DND-41 (cell line): ENCODE results near the gene SHQ1.

Experiments used
- ATAC-seq: fragments of 200-7000 bp; cut with Tn5 transposase; 3 replicates; pipeline ENCODE4 v1.9.1; 2021; ENCODE audit warnings: low read depth; ENCODE audit not compliant: insufficient read depth
- DNase-seq: peaks from one replicate; pipeline ENCODE4 v3.0.0-alpha.2; 2020
- H2AFZ ChIP-seq: 2 replicates; pipeline ENCODE4 v1.6.0; 2012; ENCODE audit warnings: low read depth, low read length
- H3K27ac ChIP-seq: 2 replicates; pipeline ENCODE4 v1.5.1; 2012; ENCODE audit warnings: low read length, inconsistent platforms
- H3K27me3 ChIP-seq: fragments of 200-600 bp; sonication (generic); 2 replicates; pipeline ENCODE4 v1.6.0; 2012; ENCODE audit warnings: low read length, mild to moderate bottlenecking, inconsistent platforms; ENCODE audit not compliant: insufficient read depth, poor library complexity
- H3K36me3 ChIP-seq: 2 replicates; pipeline ENCODE4 v1.5.1; 2012; ENCODE audit warnings: low read length, inconsistent platforms; ENCODE audit not compliant: insufficient read depth
- H3K4me1 ChIP-seq: 2 replicates; pipeline ENCODE4 v1.5.1; 2012; ENCODE audit warnings: mild to moderate bottlenecking, low read length; ENCODE audit not compliant: insufficient read depth
- H3K4me2 ChIP-seq: 2 replicates; pipeline ENCODE4 v1.6.0; 2012; ENCODE audit warnings: mild to moderate bottlenecking, moderate library complexity, low read length, inconsistent platforms; ENCODE audit not compliant: insufficient read depth
- H3K4me3 ChIP-seq, 2 experiments: fragments of 200-600 bp in 1 of 2; shearing (Covaris generic) in 1 of 2; 2 replicates each; pipeline ENCODE4 v1.5.1; 2012 to 2016; ENCODE audit warnings: inconsistent platforms in 2 of 2, low read length in 2 of 2, mild to moderate bottlenecking in 2 of 2, low read depth in 1 of 2, moderate library complexity in 1 of 2
- H3K79me2 ChIP-seq: 2 replicates; pipeline ENCODE4 v1.6.0; 2012; ENCODE audit warnings: low read length, inconsistent platforms; ENCODE audit not compliant: insufficient read depth
- H3K9ac ChIP-seq: 2 replicates; pipeline ENCODE4 v1.6.0; 2012; ENCODE audit warnings: low read depth, mild to moderate bottlenecking, inconsistent platforms, low read length, moderate library complexity
- H3K9me3 ChIP-seq: 2 replicates; pipeline ENCODE4 v1.5.1; 2012; ENCODE audit warnings: low read length, moderate library complexity, mild to moderate bottlenecking, inconsistent platforms; ENCODE audit not compliant: insufficient read depth, severe bottlenecking
- H4K20me1 ChIP-seq: 2 replicates; pipeline ENCODE4 v1.6.0; 2012; ENCODE audit warnings: low read length; ENCODE audit not compliant: insufficient read depth
- EZH2 ChIP-seq: IDR thresholded peaks from 3 replicates; pipeline ENCODE4 v1.6.1; 2012; ENCODE audit warnings: borderline replicate concordance, low read depth, mild to moderate bottlenecking, moderate library complexity, low read length, inconsistent platforms; ENCODE audit not compliant: severe bottlenecking
- TF ChIP-seq, protein P1 (sequence below): IDR thresholded peaks from 2 replicates; pipeline ENCODE4 v1.5.1; 2012; ENCODE audit warnings: borderline replicate concordance, low read length, moderate library complexity, mild to moderate bottlenecking; ENCODE audit not compliant: poor library complexity, severe bottlenecking; ENCODE audit errors: extremely low read depth

Gene SHQ1

DNA sequence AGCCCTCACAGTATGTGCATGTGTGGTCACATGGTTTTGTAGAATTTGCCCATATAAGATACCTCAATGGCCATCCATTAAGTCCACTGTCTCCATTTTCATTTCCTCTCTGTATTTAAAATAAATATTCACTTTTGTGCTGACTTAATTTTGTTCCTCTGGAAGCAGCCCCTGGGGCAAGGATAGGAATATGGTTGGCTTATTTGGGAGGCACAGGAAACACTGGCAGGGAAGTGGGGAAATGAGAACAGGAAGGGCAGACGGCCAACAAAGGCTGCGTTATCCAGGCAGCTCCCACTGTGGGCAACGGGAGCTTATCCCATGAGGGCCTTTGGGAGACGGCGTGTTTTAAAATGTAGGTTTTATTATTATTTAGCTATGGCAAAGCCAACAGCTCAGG is 148.6 kb downstream of the SHQ1 start:
- H4K20me1 ChIP-seq: no peaks in the 10 kb centered on the region
- H3K9ac ChIP-seq: no peak overlapping the region
- no peaks in the 10 kb centered on the region for H3K27me3 ChIP-seq
- DNase-seq (no peak), ATAC-seq (no peak)
- H3K36me3 ChIP-seq: no peaks in the 10 kb centered on the region
- no peak overlapping the region for H3K4me3 ChIP-seq
- no peaks in the 10 kb centered on the region for H3K4me1 ChIP-seq
- no peak overlapping the region for H2AFZ ChIP-seq
- no peaks in the 10 kb centered on the region for H3K9me3 ChIP-seq
- no peak overlapping the region for H3K27ac ChIP-seq
- TF ChIP-seq, protein P1, sequence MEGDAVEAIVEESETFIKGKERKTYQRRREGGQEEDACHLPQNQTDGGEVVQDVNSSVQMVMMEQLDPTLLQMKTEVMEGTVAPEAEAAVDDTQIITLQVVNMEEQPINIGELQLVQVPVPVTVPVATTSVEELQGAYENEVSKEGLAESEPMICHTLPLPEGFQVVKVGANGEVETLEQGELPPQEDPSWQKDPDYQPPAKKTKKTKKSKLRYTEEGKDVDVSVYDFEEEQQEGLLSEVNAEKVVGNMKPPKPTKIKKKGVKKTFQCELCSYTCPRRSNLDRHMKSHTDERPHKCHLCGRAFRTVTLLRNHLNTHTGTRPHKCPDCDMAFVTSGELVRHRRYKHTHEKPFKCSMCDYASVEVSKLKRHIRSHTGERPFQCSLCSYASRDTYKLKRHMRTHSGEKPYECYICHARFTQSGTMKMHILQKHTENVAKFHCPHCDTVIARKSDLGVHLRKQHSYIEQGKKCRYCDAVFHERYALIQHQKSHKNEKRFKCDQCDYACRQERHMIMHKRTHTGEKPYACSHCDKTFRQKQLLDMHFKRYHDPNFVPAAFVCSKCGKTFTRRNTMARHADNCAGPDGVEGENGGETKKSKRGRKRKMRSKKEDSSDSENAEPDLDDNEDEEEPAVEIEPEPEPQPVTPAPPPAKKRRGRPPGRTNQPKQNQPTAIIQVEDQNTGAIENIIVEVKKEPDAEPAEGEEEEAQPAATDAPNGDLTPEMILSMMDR: no peak
- no peak for TF ChIP-seq EZH2
- H3K4me2 ChIP-seq: no peak overlapping the region
- no peaks in the 10 kb centered on the region for H3K79me2 ChIP-seq
